ENCODE data around the gene DPYD.

Gene DPYD

GRCh38 chr1:97074771-97075170 lies 846.1 kb downstream of the DPYD start:
- Mint-ChIP-seq H3K27ac (no peak overlapping the region), H3K36me3 (ENCODE audit: low read depth) (no peaks in the 10 kb centered on the region), H3K27me3 (ENCODE audit: low read depth, poor library complexity) (no peaks in the 10 kb centered on the region), H3K9me3 (no peaks in the 10 kb centered on the region), H3K4me1 (peaks cover 3% of the 10 kb centered on the region), H3K4me3 (no peak overlapping the region)
- no peak for DNase-seq
- TF ChIP-seq, protein P1, sequence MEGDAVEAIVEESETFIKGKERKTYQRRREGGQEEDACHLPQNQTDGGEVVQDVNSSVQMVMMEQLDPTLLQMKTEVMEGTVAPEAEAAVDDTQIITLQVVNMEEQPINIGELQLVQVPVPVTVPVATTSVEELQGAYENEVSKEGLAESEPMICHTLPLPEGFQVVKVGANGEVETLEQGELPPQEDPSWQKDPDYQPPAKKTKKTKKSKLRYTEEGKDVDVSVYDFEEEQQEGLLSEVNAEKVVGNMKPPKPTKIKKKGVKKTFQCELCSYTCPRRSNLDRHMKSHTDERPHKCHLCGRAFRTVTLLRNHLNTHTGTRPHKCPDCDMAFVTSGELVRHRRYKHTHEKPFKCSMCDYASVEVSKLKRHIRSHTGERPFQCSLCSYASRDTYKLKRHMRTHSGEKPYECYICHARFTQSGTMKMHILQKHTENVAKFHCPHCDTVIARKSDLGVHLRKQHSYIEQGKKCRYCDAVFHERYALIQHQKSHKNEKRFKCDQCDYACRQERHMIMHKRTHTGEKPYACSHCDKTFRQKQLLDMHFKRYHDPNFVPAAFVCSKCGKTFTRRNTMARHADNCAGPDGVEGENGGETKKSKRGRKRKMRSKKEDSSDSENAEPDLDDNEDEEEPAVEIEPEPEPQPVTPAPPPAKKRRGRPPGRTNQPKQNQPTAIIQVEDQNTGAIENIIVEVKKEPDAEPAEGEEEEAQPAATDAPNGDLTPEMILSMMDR (IDR thresholded peaks at IDR 0.05): no peak

DNA sequence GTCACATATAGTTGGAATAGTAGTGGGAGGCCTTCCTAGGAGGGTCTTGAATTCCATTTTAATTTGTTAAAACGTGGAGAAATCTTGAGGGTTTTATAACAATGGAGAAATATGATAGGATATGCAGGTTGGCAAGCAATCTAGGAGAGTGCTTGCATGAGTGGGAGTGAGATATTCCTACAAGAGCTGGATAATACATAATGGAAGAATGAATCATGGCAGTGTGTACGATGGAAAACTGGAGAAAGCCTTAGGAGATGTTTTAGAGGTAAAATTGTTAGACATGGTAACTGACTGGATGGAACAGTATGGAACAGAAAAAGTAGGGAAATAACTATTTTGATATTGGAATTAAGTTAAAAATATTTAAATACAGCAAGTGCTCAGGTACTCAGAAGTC lies 846.9 kb downstream of the DPYD start:
- H3K27ac Mint-ChIP-seq: no peak overlapping the region
- H3K36me3 Mint-ChIP-seq (ENCODE audit: low read depth): no peaks in the 10 kb centered on the region
- no peak overlapping the region for H3K4me3 Mint-ChIP-seq
- no peak for DNase-seq
- no peaks in the 10 kb centered on the region for H3K9me3 Mint-ChIP-seq
- no peaks in the 10 kb centered on the region for H3K4me1 Mint-ChIP-seq
- no peaks in the 10 kb centered on the region for H3K27me3 Mint-ChIP-seq (ENCODE audit: low read depth, poor library complexity)
- TF ChIP-seq, protein P1 (IDR thresholded peaks at IDR 0.05): no peak

DNA sequence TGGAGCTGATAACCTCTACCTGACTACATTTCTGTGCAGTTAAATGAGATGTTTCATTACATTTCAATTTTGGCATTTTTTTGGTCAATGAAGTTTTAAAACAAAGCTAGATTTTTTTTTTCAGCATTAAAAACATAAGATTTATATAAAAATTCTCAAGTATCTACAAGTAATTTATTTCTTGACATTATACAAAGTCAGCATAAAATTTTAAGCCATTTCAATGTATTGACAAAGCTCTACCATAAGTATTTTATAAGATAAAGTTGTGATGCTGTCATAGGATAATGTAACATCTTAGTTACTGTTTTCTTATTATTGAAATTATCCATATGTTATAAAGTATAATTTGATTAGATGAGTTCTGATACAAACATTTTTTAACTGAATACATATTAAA lies 847.7 kb downstream of the DPYD start:
- TF ChIP-seq, protein P1 (IDR thresholded peaks at IDR 0.05): no peak
- Mint-ChIP-seq H3K9me3 (no peaks in the 10 kb centered on the region), H3K27ac (no peak overlapping the region), H3K27me3 (ENCODE audit: low read depth, poor library complexity) (no peaks in the 10 kb centered on the region), H3K4me3 (no peak overlapping the region), H3K36me3 (ENCODE audit: low read depth) (no peaks in the 10 kb centered on the region), H3K4me1 (no peaks in the 10 kb centered on the region)
- no peak for DNase-seq

GRCh38 chr1:97071173-97071572 lies 849.7 kb downstream of the DPYD start:
- Mint-ChIP-seq H3K4me1 (no peaks in the 10 kb centered on the region), H3K4me3 (no peak overlapping the region), H3K27ac (no peak overlapping the region), H3K36me3 (ENCODE audit: low read depth) (no peaks in the 10 kb centered on the region), H3K9me3 (no peaks in the 10 kb centered on the region), H3K27me3 (ENCODE audit: low read depth, poor library complexity) (no peaks in the 10 kb centered on the region)
- TF ChIP-seq, protein P1 (IDR thresholded peaks at IDR 0.05): no peak
- DNase-seq: no peak

DNA sequence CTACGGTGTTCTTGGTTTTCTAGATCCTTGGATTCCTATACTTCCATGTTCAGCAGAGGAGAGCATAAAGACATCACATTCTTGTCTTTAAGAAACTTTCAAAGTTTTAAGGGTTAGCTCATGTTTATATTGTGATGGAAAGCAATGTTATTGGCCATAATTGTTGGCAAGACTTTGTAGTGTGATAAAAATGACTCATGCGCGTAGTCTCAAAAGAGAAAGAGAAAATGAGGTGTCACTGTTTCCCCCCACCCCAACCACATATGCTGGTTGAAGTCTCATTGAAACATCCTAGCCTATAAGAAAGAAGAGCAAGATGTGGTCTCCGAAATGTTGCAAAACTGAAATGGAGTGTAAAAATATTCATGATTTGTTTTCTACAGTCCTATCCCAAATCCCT lies 850.5 kb downstream of the DPYD start:
- no peaks in the 10 kb centered on the region for H3K4me1 Mint-ChIP-seq
- DNase-seq: no peak
- TF ChIP-seq, protein P1 (IDR thresholded peaks at IDR 0.05): no peak

DNA sequence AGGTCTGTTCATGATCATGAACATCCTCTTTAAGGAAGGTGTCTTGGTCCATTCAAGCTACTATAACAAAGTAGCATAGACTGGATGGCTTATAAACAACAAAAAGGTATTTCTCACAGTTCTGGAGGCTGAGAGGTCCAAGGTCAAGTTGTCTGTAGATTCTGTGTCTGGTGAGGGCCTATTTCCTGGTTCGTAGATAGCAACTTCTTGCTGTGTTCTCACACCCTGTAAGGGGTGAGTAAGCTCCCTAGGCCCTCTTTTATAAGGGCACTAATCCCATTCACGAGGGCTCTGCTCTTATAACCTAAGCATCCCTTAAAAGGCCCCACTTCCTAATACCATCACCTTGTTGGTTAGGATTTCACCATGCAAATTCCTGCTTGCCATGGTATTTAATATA lies 851.5 kb downstream of the DPYD start:
- Mint-ChIP-seq H3K4me3 (no peak overlapping the region), H3K27me3 (ENCODE audit: low read depth, poor library complexity) (no peaks in the 10 kb centered on the region), H3K36me3 (ENCODE audit: low read depth) (no peaks in the 10 kb centered on the region), H3K4me1 (no peaks in the 10 kb centered on the region), H3K9me3 (peaks cover 3% of the 10 kb centered on the region), H3K27ac (no peak overlapping the region)
- TF ChIP-seq, protein P1 (IDR thresholded peaks at IDR 0.05): no peak
- no peak for DNase-seq

More for the DNA sequence above, 850.5 kb downstream of the DPYD start:
- no peak overlapping the region for H3K27ac Mint-ChIP-seq
- no peaks in the 10 kb centered on the region for H3K27me3 Mint-ChIP-seq (ENCODE audit: low read depth, poor library complexity)
- no peak overlapping the region for H3K4me3 Mint-ChIP-seq
- H3K36me3 Mint-ChIP-seq (ENCODE audit: low read depth): no peaks in the 10 kb centered on the region
- peaks cover 3% of the 10 kb centered on the region for H3K9me3 Mint-ChIP-seq

Measured in nephron progenitor cell (in vitro differentiated cells).